HG02870 (cell line): ENCODE measurements around the gene PATE2.

Experiments used
- ATAC-seq: cut with Tn5 transposase; IDR thresholded peaks from one replicate; pipeline ENCODE4 v1.9.1; 2021; ENCODE audit warnings: mild to moderate bottlenecking, moderate library complexity; ENCODE audit not compliant: unreplicated experiment

Gene PATE2

DNA sequence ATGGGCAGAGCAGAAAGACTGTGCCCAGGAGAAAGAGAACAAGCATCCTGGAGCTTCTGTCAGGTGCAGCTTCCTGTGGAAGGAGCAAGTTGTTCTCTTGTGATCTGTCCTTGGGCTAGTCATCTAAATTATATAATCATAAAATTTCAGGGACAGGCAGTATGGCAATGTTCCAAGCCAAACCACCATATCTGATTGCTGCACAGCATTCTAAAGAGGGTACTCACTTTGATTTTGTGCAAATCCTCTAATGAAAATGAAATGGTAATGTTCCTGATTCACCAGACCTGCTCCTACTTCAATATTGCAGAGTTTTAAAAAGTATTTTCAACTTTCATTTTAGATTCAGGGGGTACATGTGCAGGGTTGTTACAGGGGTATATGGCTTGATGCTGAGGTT, at the start of gene PATE2:
Gene PATE2, minus strand, starts transcription at position 101 of the 400 bp plus-strand sequence. Its CDS starts 55 bp downstream, at position 46.
- ATAC-seq: no peak

DNA sequence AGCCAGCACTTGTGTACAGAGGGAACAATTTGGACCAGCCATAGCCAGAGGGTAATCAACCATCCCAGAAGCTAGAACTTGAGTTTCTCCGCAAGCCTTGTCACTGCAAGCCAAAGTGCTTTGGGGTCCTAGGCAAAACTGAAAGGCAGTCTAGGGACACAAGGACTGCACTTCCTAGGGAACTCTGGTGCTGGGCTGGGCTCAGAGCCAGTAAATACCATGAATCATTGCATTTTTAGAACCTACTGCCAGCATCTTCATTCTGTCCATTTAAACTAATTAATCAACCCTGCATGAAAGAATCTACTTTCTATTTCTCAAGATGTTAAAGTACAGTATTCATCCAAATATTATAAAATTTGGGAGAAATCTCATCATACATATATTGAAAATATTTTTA, 29.3 kb upstream of the PATE2 start:
- ATAC-seq: no peak

- no peak for ATAC-seq
Observed at GRCh38 chr11:125802387-125802786, 23.8 kb upstream of the PATE2 start.

- ATAC-seq: no peak
Observed at GRCh38 chr11:125799808-125800207, 21.2 kb upstream of the PATE2 start.

DNA sequence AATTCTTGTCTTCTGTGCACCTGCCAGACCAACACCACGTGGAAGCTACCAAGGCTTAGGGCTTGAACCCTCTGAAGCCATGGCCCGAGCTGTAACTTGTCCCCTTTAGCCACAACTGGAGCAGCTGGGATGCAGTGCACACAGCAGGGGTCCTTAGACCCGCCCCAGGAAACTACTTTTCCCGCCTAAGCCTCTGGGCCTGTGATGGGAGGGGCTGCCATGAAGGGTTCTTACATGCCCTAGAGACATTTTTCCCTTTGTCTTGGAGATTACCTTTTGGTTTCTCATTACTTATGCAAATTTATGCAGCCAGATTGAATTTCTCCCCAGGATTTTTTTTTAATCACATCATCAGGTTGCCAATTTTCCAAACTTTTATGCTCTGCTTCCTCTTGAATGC, 19.0 kb upstream of the PATE2 start:
- ATAC-seq: no peak

DNA sequence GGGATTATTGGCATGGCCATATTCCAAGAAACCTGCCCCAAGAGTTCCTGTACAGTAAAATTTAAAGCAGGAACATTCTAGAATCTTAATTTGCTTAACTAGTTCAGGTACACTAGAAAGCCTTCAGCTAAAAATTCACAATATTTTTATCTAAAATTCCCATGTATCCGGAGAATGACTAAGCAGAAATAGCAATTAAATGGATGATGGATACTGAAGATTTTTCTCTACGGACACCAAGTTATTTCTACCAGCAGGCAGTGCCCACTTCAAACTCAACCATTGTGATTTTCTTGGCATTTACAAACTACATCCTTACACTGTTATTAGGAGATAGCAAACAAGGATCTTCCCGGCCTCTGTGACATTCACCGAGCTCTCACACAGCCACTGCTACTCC, 12.2 kb upstream of the PATE2 start:
- no peak for ATAC-seq

- ATAC-seq: no peak
Observed at GRCh38 chr11:125787827-125788226, 9.2 kb upstream of the PATE2 start, which contains the start of gene PATE3. PATE3 (plus strand) TSS chr11:125788127; CDS start chr11:125788152, 25 bp downstream.

- ATAC-seq: no peak
Observed at GRCh38 chr11:125784678-125785077, 6.0 kb upstream of the PATE2 start.

DNA sequence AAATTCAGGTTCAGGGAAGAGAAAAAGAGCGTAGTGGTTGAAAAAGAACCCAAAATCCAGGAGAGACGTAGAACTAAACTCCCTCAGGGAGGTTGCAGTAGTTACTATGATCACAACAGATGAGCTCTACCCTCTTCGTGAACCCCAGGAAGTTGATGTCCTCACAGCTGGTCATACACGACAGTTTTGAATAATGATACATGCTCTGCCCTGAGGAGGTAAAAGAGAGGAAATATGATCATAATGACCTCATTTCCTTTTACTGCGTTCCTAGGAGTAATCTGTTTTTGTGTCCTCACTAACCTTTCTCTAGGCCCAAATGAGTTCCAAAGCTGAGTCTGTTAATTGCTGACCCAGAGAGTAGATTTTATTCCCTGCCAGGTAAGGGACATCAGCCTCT, 1.3 kb downstream of the PATE2 start:
- ATAC-seq: no peak

- ATAC-seq: no peak
Observed at GRCh38 chr11:125773516-125773915, 5.1 kb downstream of the PATE2 start.

GRCh38 chr11:125772834-125773505, 5.7 kb downstream of the PATE2 start:
- ATAC-seq: no peak

GRCh38 chr11:125770583-125770982, 8.0 kb downstream of the PATE2 start:
- ATAC-seq: no peak

GRCh38 chr11:125768336-125769046, 10.1 kb downstream of the PATE2 start:
- no peak for ATAC-seq

GRCh38 chr11:125766251-125766650, 12.4 kb downstream of the PATE2 start:
- ATAC-seq: no peak

GRCh38 chr11:125763483-125763882, 15.1 kb downstream of the PATE2 start:
- no peak for ATAC-seq

DNA sequence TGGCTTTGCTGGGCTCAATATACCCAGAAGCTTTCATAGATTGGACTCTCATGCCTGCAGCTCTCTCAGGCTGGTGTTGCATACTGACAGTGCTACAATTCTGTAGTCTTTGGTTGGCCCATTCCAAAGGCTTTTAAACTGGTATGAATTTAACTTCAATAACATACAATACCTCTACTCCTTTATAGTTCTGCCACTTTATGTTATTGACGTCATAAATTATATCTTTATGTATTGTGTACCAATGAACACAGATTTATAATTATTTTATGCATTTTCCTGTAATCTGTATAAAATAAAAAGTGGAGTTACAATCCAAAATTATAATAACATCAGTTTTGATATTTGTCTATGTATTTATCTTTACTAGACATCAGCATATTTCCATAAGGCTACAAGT, 16.2 kb downstream of the PATE2 start:
- ATAC-seq: no peak

GRCh38 chr11:125756050-125756449, 22.6 kb downstream of the PATE2 start:
- no peak for ATAC-seq

GRCh38 chr11:125750629-125751028, 28.0 kb downstream of the PATE2 start:
- ATAC-seq: no peak

DNA sequence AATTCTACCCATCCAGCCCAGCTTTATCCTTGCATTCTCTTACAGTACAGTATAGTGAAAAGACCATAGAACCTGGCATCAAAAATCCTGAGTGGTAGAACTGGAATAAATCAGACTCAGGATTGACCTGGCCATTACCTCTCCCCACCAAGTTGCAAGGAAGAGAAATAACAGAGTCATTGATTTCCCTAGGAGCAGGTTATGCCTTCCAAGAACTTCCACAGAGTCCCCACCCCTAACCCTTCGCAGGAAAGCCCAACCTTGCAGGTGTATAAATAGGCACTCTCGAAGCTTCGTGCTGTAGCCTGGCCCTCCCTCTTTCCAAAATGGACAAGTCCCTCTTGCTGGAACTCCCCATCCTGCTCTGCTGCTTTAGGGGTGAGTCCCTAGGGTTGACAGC, 32.6 kb downstream of the PATE2 start, which contains the start of gene PATE1:
Gene PATE1, plus strand, starts transcription at position 301 of the 400 bp plus-strand sequence. Its CDS starts 26 bp downstream, at position 327.
- no peak for ATAC-seq

DNA sequence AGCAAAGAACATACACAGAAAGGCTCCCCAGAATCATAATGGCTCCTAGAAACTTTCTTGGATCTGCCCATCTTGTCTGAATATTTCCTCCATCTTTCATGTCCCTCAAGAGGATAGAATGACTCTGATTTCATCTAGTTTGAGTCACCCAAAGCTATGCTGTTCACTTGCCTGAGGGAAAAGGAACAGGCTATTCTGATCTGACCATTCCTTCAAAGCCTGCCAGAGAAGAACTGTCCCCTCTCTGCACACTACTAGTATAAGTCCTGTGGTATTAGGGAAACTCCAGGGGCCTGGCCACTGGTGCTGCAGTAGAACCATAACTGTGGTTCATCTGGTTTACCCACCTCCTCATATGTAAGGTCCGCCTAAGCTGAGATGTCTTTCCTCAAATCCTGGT, 34.9 kb downstream of the PATE2 start:
- no peak for ATAC-seq

GRCh38 chr11:125740617-125741016, 38.0 kb downstream of the PATE2 start:
- ATAC-seq: no peak

- no peak for ATAC-seq
Observed at GRCh38 chr11:125728969-125729368, 49.7 kb downstream of the PATE2 start.
